Prostate gland (tissue), 2 donors: ENCODE measurements around the gene MYCL.

ENCODE experiments used
- POLR2A ChIP-seq: fragments of 450-650 bp; IDR thresholded peaks from one replicate; pipeline ENCODE4 v1.6.1; 2016; ENCODE audit warnings: antibody characterized with exemption, mild to moderate bottlenecking
- POLR2AphosphoS5 ChIP-seq: sonication (generic); formaldehyde crosslinking; IDR thresholded peaks from one replicate; pipeline ENCODE4 v1.6.1; 2017; ENCODE audit warnings: antibody characterized with exemption
- TF ChIP-seq, protein P1 (sequence below), 4 experiments: fragments of 200-600 bp in 2 of 4; fragments of 450-650 bp in 2 of 4; sonication (generic) in 2 of 4; IDR thresholded peaks; 1 replicate in 3 of 4; 2 replicates in 1 of 4; pipeline ENCODE4 v1.5.1; 2016 to 2019; ENCODE audit warnings: antibody characterized with exemption in 4 of 4, mild to moderate bottlenecking in 2 of 4, moderate library complexity in 2 of 4

DNA sequence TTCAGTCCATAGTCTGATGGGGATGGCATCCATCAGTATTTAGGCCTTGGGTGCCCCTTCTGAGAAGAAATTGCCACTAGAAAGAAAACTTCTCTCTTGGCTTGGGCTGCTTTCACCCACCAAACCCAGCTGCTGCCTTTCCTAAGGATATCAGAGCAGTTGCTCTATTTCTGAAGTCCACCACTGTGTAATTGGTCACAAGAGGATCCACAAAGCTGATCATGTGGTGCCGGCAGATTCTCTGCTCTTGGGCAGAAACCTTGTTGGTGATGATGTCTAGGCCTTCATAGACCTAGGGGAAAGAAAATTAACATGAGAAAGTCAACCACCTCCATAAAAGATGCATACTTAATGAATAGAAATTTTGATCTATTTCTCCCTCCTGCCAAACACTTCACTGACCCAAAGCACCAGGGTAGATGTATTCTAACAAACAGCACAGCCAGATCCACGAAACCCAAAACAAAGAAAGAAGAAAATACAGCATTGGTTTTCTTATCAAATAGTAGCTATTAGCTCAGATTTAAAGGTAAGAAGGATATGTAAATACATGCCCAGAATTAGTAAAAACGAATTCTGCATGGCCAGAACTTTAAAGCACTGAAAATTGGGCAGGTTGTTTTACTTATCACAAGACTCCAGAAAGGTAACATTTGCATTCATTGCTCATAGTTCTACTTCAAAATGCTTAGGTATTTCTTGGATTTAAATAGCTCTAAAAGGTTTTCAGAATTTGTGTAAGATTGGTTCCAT, 44.4 kb downstream of the MYCL start:
- TF ChIP-seq, protein P1, sequence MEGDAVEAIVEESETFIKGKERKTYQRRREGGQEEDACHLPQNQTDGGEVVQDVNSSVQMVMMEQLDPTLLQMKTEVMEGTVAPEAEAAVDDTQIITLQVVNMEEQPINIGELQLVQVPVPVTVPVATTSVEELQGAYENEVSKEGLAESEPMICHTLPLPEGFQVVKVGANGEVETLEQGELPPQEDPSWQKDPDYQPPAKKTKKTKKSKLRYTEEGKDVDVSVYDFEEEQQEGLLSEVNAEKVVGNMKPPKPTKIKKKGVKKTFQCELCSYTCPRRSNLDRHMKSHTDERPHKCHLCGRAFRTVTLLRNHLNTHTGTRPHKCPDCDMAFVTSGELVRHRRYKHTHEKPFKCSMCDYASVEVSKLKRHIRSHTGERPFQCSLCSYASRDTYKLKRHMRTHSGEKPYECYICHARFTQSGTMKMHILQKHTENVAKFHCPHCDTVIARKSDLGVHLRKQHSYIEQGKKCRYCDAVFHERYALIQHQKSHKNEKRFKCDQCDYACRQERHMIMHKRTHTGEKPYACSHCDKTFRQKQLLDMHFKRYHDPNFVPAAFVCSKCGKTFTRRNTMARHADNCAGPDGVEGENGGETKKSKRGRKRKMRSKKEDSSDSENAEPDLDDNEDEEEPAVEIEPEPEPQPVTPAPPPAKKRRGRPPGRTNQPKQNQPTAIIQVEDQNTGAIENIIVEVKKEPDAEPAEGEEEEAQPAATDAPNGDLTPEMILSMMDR (IDR thresholded peaks at IDR 0.05), result no peak
- TF ChIP-seq POLR2AphosphoS5 (no peak), POLR2A (no peak)
